GM19463 (cell line): ENCODE data around the gene IQCK.

Experiments
- ATAC-seq: cut with Tn5 transposase; IDR thresholded peaks from one replicate; pipeline ENCODE4 v1.9.1; 2021; ENCODE audit warnings: mild to moderate bottlenecking, moderate library complexity; ENCODE audit not compliant: unreplicated experiment

IQCK gene

DNA sequence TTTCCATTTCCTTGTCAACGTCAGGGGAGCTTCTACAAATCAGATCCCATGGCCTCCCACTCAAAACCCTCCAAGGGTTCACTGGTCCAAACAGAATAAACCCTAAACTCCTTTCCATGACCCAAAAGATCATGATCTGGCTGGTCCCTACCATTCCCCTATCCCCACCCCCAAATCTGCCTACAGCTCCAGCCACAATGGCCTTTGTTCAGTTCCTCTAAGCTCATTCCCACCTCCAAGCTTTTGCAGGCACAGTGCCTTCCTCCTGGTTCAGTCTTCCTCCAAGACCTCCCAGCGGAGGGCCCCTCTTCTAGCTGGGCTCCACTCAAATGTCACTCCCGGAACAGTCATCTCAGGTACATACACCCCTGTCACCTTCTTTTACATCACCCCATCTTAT is 164.6 kb downstream of the IQCK start:
- ATAC-seq: no peak

DNA sequence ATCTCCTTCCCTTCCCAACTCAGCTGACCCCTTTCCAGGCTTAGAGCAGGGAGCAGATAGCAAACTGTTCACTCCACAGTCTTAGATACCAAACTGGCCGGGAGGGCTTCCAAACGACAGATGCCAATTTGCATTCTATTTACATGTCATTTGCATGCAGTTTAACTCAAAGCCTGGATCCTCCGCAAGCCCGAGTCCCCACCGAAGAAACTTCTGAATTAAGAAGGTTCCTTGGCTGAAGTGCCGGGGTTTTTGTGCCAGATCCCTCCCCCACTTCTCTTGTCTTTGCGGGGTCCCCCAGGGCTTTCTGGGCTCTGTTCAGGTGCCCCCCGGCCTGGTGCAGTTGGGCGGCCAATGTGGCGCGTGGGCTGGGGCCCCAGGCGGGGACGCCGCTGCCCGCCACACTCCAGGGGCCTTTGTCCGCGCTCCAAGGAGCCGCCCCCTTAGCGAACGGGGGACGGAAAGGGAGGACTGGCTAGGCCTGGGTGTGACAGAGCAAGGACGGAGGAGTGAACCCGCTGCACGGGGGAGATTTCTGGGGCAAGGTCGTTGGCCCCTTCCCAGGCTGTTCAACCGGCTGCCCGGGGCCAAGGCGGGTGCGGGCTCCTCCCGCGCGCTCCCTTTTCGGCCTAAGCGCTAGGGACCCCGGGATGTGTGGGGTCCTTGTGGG is 165.4 kb downstream of the IQCK start:
- no peak for ATAC-seq

DNA sequence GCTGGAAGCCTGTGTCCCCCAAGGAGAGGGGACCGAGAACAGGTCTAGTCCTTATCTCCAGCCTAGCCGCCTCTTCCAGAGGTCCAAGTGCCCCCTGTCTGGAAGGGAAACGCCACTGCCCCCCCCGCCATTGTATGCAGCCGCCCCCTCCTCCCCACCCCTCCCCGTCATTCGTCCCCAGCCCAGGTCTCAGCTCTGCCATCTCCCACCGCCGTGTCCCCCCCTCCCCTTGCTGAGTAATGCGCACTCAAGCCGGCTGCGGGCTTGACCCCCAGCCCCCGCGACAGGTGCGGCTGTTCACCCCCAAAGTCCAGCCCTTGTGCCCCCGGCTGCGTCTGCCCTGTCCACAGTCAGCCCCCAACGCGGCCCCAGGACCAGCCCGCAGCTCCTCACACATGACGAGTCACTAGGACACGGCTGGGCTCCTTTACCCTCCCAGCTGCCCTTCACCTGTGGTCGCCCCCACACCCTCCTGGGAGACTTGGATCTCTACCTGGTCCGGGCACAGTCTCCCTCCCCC is 166.0 kb downstream of the IQCK start:
- no peak for ATAC-seq

DNA sequence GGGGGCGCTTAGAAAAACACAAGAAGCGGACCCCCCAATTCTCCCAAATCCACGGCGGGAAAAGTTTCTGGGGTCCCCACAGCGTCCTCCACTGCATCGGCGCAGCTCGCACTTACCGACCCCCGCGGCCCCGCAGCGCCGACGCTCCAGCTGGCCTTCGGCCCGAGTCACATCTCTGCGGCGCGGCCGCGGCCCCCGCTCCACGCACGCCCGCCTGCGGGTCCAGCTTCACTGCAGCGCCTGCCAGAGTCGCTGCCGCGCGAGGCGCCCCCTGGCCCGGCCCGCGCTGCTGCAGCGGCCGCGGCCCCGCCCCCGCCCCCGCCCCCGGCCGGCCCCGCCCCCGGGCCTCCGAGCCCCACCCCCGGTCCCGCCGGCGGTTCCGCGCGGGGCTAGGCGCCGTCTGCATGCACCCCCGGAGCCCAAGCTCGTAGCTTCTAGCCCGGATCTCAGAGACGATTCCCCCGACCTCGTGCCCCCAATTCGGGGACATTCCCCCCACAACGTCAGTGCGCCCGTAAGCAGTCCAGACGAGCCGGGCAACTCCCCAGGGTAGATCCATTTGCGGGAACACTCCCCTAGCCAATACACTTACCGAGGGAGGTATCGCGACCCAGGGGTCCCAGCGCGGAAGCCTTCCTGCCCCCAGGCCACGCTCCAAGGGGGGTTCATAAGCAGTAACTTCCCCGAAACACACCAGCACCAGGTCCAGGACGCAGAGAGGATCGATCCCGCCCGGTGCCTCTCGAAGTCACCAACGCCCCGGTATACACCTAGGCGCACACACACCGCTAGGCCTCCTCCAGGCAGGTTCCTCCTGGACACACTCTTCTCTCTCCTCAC is 166.8 kb downstream of the IQCK start, which contains the start of gene GPRC5B:
GPRC5B (minus strand) TSS at position 238 of the 840 bp plus-strand sequence. CDS start 12,003 bp downstream, outside the sequence.
- ATAC-seq: no peak

DNA sequence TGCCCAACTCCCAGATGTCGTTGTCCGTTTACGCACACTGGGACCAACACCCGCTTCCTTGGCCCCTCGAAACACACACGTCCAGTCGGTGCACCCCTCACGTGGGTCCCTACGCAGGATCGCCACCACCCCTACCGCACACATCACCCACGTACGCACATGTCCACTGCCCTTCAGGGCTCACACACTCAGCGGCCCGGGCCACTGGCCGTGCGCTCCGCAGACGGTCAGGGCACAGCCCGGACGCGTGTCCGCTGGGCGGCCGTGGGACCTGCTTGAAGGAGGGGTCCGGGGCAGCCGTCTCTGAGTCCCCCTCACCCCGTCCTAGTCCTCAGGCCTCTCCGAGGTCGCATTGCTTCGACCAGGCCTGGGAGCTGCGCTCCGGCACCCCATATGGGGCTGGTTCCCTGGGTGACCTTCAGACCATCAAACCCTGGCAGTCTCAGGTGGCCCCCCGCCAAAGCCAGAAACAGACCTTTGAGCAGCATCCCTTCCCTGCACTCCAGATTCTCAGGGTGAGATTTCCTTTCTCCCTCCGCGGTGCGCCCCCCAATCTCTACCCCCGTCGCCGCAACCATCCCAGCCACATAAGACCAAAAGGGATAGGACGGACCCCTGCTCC is 167.5 kb downstream of the IQCK start:
- ATAC-seq: no peak

DNA sequence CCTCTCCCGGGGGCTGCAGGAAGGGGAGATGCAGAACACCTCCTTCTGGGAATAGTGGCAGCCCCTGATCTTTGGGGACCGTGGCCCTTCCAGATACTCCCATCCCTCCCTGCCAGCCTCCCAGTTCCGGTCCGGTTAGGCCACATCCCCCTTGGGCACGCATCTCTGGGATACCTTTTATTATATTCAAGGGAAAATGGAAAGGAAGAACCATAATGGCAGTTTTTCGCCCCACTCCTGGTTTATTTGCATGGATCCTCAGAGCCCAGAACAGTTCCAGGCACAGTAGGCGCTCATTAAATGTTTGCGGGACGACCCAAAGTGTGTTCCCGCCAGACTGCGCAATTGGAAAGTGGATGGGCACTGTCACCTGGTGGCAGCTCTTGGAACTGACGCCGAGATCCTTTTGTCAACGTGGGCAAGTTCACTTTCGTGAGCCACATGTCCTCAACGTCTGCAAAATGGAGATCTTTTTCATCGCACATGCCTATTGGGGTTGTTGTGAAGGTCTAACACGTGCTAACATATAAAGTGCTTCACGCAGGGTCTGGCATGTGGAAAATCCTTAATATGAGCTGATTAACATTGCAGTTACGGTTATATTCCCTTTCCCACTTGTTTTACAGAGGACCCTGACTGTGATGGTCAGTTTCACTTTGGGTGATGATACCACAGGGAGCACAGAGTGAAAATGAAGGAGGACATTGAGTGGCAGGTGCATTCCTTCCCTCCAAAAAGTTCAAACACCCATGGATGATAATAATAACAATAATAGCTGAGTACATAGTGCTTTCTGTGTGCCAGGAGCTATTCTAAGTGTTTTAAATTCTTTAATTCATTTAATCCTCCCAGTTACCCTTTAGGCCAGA is 168.2 kb downstream of the IQCK start:
- ATAC-seq: peak; percentile 57

DNA sequence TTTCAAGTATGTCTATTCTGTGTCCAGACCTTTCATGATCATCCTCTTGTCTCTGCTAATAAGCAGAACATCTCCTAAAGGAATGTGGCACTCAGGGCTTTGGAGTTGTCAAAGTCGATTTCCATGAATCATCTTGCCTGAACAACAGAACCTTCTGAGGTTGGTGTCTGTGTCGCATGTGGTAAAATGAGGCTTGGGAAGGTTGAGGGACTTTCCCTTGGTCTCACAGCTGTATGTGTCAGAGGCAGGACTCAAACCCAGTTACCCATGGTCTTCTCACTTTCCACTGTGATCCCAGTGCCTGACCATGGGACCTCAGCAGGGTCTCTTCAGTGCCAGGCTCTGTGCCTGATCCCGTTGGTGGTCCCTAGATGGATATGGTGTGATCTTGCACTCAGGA is 170.8 kb downstream of the IQCK start:
- ATAC-seq: no peak

DNA sequence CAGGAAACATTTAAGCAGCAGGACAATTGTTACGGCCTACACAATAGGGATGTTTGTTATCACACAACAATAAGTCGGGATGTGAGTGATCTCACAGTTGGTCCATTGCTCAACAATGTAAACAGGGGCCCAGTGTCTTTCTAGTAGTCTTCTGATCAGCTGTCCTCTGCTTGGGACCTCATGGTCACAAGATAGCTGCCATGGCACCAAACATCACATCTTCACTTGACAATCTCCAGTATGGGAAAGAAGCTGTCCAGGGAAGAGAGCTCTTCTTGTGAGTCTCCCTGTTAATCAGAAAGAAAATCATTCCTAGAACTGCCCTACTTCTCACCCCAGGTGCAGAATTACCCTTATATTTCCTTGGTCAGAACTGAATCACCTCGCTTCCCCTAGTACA is 172.8 kb downstream of the IQCK start:
- ATAC-seq: no peak

DNA sequence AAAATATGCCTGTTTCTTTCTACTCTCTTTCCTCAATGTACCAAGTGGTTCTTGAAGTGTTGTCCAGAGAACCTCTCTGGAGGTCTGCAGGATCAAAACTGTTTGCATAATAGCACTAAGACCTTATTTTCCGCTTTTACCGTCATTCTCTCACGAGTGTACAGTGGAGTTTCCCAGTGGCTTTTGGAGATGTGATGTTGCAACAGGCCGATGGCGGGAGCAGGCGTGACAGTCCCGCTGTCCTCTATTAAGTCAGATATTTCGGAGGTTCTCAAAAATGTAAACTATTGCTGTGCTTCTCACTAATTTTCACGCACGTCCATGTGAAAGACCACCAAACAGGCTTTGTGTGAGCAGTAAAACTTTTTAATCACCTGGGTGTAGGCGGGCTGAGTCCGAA is 174.8 kb downstream of the IQCK start:
- no peak for ATAC-seq

DNA sequence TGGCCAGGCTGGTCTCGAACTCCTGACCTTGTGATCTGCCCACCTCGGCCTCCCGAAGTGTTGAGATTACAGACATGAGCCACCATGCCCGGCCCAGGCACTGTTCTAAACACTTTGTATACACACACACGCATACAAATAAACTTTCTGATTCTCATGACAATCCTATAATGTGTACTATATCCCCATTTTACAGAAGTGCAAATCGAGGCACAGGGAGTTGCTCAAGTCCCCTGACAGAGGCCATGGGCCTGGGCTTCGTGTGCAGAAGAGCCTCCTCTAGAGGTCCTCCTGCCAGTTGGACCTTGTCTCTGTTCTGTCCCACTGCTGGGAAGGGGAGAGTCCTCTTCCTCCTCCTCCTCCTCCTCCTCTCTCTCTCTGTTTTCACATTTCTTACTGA is 176.5 kb downstream of the IQCK start:
- ATAC-seq: no peak

DNA sequence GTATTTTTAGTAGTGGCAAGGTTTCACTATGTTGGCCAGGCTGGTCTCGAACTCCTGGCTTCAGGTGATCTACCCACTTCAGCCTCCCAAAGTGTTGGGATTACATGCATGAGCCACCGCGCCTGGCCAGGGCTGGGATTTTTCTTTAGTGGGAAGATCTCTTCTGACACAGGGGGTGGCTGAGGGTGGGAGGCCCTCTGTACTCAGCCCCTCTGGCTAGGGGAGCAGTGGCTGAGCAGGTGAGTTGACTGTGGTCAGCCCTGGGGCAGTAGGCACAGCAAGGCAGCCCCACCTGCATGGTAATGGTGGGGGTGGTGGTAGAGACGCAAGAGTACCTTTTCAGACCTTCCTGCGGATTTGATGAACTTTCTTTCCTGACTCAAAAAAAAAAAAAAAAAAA is 178.9 kb downstream of the IQCK start:
- no peak for ATAC-seq

DNA sequence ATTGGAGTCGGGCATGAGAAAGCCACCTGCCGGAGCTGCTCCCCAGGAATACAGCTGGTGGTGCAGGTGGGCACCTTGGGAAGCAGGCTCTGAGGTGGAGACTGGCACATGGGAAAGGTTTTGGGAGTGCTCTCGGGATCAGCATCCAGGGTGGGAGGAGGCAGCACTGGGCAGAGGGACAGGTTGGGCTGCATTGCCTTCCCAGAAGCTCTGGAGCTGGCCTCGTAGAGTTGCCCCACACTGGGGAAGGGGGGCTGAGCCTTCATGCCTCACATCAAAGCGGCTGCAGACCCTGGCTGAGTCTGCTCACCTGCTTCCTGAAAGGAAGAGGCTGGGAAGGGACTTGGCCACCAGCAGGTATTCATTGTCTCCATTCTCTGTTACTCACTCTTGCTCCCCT is 180.1 kb downstream of the IQCK start:
- ATAC-seq: no peak

DNA sequence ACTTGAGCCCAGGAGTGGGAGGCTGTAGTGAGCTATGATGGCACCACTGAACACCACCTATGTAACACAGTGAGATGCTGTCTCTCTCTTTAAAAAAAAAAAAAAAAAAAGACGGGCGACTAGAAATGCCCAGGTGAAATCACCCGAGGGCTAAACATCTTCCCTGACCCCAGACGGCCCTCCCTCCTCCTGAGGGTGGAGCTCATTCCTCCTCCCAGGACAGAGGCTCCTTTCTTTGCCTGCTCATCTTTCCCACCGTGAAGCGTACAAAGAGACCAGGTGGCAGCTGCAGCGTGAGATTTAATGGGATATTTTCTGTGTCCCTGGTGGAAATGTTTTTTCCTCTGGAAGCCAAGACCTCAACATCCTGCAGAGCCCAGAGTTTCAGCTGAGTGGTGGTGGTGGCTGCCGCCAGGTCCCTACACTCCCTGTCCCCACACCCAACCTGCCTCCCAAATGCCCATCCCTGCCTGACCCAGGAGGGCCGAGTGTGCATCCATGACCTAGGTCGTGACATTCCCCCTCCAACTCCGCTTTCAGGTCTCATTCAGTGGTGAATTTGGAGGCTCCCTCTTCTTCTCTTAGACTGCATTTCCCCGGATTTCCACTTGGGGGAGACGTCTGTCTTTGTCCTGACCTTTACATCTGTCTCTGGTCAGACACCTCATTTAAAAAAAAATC is 181.0 kb downstream of the IQCK start:
- ATAC-seq: no peak

DNA sequence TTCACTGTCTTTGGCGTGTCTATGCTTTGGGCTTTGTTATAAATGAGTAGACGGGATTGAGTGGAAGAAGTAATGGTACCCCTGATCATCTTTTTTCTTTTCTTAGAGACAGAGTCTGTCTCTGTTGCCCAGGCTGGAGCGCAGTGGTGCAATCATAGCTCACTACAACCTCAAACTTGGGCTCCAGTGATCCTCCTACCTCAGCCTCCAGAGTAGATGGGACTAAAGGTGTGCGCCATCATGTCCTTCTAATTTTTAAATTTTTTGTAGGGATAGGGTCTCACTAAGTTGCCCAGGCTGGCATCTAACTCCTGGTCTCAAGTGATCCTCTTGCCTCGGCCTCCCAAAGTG is 181.5 kb downstream of the IQCK start:
- ATAC-seq: no peak

DNA sequence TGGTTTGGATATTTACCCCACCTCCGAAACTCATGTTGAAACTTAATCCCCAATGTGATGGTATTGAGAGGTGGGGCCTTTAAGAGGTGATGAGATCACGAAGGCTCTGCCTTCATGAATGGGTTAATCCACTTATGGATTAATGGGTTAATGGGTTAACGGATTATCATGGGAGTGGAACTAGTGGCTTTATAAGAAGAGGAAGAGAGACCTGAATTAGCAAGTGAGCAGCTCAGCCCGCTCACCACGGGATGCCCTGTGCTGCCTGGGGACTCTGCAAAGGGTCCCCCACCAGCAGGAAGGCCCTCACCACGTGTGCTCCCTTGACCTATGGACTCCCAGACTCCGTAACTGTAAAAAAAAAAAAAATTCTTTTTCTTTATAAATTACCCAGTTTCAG is 183.1 kb downstream of the IQCK start:
- no peak for ATAC-seq

DNA sequence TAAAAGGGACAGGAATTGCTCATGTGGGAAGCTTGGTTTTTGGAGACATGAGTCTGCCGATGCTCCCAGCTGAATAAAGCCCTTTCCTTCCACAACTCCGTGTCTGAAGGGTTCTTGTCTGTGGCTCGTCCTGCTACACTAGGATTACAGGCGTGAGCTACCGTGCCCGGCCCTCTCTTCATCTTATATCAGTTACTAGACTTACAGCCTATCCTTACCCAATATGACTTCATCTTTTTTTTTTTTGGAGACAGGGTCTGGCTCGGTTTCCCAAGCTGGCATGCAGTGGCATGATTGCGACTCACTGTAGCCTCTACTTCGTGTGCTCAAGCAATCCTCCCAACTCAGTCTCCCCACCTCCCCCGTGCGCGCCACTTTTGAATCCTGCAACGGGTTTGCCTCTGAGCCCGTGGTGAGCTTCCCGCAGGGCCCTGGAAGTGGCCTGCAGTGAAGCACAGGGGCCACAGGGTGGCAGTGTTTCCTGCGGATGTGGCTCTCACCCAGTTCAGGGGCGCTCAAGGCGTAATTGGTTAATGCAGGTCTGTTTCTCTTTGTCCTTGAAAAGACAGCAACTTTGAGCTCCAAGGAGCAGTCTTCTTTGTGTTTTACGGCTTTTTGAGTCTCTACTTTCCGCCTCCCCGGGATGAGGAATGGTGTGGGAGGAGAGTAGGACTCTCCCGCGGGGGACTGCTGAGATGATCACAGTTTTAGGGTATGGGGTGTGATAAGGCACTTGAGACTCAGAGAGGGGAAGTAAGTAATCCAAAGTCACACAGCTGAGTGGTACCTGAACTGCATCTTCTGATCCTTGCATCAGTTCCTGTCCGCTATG is 189.3 kb downstream of the IQCK start:
- no peak for ATAC-seq
